Prostate gland (tissue), 2 donors: Measurements from ENCODE around the gene SGSM1. TPM values are rescaled to one million over a fixed set of nuclear protein-coding genes. Genes with fewer than 3 reads are reported as not detected.
A peak's percentile ranks its signal among the peaks of the same experiment; 100 is the strongest.

Source experiments
- DNase-seq: peaks from one replicate; pipeline ENCODE4 v3.0.0-alpha.2; 2019; ENCODE audit warnings: low spot score
- H3K27ac ChIP-seq, 2 donors: fragments of 200-600 bp; sonication (generic); 2 replicates each; pipeline ENCODE4 v1.5.1; 2017 to 2019
- H3K27me3 ChIP-seq: fragments of 200-600 bp; sonication (generic); replicated peaks from 2 replicates; pipeline ENCODE4 v1.5.1; 2019; ENCODE audit not compliant: insufficient read depth
- H3K36me3 ChIP-seq, 2 donors: fragments of 200-600 bp; sonication (generic); 1 replicate in 1 of 2; 2 replicates in 1 of 2; pipeline versions ENCODE4 v1.5.1 to v1.8.1; 2017 to 2019
- H3K4me1 ChIP-seq: fragments of 200-600 bp; sonication (generic); replicated peaks from 2 replicates; pipeline ENCODE4 v1.5.1; 2019
- H3K4me3 ChIP-seq, 2 donors: fragments of 200-600 bp; sonication (generic); 2 replicates each; pipeline ENCODE4 v1.5.1; 2017 to 2019
- H3K9me3 ChIP-seq: fragments of 200-600 bp; sonication (generic); 2 replicates; pipeline ENCODE4 v1.5.1; 2017
- POLR2A ChIP-seq: fragments of 450-650 bp; IDR thresholded peaks from one replicate; pipeline ENCODE4 v1.6.1; 2016; ENCODE audit warnings: antibody characterized with exemption, mild to moderate bottlenecking
- POLR2AphosphoS5 ChIP-seq: sonication (generic); formaldehyde crosslinking; IDR thresholded peaks from one replicate; pipeline ENCODE4 v1.6.1; 2017; ENCODE audit warnings: antibody characterized with exemption
- WGBS: methylation state at CpG from one replicate; pipeline ENCODE4 v1.1.5; 2018; 5-methylcytosine and 5-hydroxymethylcytosine counted together
- intact Hi-C: fragments of 100-400 bp; cut with DNase I; formaldehyde crosslinking; loops from one replicate; pipeline ENCODE4 v1.14.2; 2022
- total RNA-seq, 2 donors: library from RNA; depleted of rRNA; stranded (reverse); fragments of >200 nt; gene quantifications; one replicate each; pipeline ENCODE4 v1.1.0, GENCODE V29; 2016
- TF ChIP-seq, protein P1 (sequence below), 4 experiments: fragments of 200-600 bp in 2 of 4; fragments of 450-650 bp in 2 of 4; sonication (generic) in 2 of 4; IDR thresholded peaks; 1 replicate in 3 of 4; 2 replicates in 1 of 4; pipeline ENCODE4 v1.5.1; 2016 to 2019; ENCODE audit warnings: antibody characterized with exemption in 4 of 4, mild to moderate bottlenecking in 2 of 4, moderate library complexity in 2 of 4

The SGSM1 gene
- total RNA-seq, 2 donors from 2014 or later: 4.1 to 7.7 TPM

GRCh38 chr22:24772493-24773220 is 33.4 kb upstream of the SGSM1 start:
- TF ChIP-seq, protein P1, sequence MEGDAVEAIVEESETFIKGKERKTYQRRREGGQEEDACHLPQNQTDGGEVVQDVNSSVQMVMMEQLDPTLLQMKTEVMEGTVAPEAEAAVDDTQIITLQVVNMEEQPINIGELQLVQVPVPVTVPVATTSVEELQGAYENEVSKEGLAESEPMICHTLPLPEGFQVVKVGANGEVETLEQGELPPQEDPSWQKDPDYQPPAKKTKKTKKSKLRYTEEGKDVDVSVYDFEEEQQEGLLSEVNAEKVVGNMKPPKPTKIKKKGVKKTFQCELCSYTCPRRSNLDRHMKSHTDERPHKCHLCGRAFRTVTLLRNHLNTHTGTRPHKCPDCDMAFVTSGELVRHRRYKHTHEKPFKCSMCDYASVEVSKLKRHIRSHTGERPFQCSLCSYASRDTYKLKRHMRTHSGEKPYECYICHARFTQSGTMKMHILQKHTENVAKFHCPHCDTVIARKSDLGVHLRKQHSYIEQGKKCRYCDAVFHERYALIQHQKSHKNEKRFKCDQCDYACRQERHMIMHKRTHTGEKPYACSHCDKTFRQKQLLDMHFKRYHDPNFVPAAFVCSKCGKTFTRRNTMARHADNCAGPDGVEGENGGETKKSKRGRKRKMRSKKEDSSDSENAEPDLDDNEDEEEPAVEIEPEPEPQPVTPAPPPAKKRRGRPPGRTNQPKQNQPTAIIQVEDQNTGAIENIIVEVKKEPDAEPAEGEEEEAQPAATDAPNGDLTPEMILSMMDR (IDR thresholded peaks at IDR 0.05): peak in 2 of 4 experiments; percentile 14 to 18
- no peak for TF ChIP-seq POLR2A
- intact Hi-C loops: no loop called here
- Histone ChIP-seq H3K4me3 (no peak overlapping the region), H3K9me3 (no peaks in the 10 kb centered on the region), H3K4me1 (no peaks in the 10 kb centered on the region), H3K36me3 (no peaks in the 10 kb centered on the region), H3K27ac (no peak overlapping the region), H3K27me3 (no peaks in the 10 kb centered on the region)
- 50% methylated on average over 7 of the region's 7 CpGs for WGBS
- DNase-seq: no peak

DNA sequence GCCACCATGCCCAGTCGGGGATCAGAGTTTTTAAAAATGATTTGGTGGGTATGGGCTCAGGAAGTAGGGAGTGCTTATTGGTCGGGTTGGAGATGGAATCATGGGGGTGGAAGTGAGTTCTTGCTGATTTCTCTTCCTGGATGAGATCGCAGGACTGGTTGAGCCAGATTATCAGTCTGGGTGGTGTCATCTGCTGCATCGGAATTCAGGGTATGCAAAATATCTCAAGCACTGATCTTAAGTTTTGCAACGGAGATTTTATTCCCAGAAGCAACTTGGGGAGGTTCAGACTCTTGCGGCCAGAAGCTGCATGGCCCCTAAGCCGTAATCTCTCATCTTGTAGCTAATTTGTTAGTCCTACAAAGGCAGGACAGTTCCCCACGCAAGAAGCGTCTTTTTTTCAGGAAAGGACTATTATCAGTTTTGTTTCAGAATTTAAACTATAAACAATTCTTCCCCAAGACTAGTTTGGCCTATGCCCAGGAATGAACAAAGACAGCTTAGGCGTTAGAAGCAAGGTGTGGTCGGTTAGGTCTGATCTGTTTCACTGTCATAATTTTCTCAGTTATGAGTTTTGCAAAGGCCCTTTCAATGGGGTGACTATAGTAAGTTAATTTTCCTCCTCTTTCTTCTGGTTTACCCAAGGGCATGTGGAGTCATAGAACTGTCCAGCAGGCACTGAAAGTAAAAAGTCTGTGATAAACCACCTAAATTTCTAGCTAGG is 30.1 kb upstream of the SGSM1 start:
- WGBS: 28% methylated on average over 11 of the region's 11 CpGs
- TF ChIP-seq POLR2AphosphoS5 (no peak), POLR2A (no peak)
- TF ChIP-seq, protein P1 (IDR thresholded peaks at IDR 0.05): no peak
- Histone ChIP-seq H3K36me3 (no peaks in the 10 kb centered on the region), H3K27ac (no peak overlapping the region), H3K4me1 (no peaks in the 10 kb centered on the region), H3K9me3 (no peaks in the 10 kb centered on the region), H3K4me3 (no peak overlapping the region), H3K27me3 (no peaks in the 10 kb centered on the region)
- DNase-seq: peak; percentile 8
- intact Hi-C loops: no loop called here

DNA sequence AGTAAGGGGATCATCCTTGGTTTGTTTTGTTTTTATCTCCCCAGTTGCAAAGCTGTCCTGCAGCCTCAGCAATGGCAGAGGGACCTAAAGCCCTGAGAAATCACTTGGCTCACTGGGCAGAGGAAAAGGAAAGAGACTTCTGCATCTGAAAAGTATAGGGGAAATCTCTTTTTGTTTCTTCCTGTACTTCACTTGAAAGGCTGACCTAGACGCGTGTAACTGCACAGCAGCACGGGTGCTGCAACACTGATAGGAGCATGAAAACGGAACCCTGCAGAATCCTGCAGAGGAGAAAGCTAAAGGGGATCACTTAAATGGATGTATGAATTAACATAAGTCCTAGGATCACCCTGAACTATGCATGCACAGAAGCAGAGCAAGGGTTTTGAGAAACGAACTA is 29.5 kb upstream of the SGSM1 start:
- Histone ChIP-seq H3K9me3 (no peaks in the 10 kb centered on the region), H3K4me1 (no peaks in the 10 kb centered on the region), H3K27ac (no peak overlapping the region), H3K27me3 (no peaks in the 10 kb centered on the region), H3K36me3 (no peaks in the 10 kb centered on the region), H3K4me3 (no peak overlapping the region)
- TF ChIP-seq, protein P1 (IDR thresholded peaks at IDR 0.05): no peak
- TF ChIP-seq POLR2AphosphoS5 (no peak), POLR2A (no peak)
- 61% methylated on average over 5 of the region's 5 CpGs for WGBS
- intact Hi-C loops: no loop called here
- no peak for DNase-seq

- Histone ChIP-seq H3K27me3 (no peaks in the 10 kb centered on the region), H3K4me3 (no peak overlapping the region), H3K4me1 (no peaks in the 10 kb centered on the region), H3K27ac (no peak overlapping the region), H3K36me3 (no peaks in the 10 kb centered on the region), H3K9me3 (no peaks in the 10 kb centered on the region)
- WGBS: 93% methylated on average over 3 of the region's 3 CpGs
- intact Hi-C loops: no loop called here
- TF ChIP-seq POLR2AphosphoS5 (no peak), POLR2A (no peak)
- DNase-seq: no peak
Observed at GRCh38 chr22:24789516-24789915, 16.5 kb upstream of the SGSM1 start.

GRCh38 chr22:24791362-24791761 is 14.6 kb upstream of the SGSM1 start:
- intact Hi-C loops: no loop called here
- H3K36me3 ChIP-seq: no peaks in the 10 kb centered on the region
- TF ChIP-seq, protein P1 (IDR thresholded peaks at IDR 0.05): no peak
- TF ChIP-seq POLR2AphosphoS5 (no peak), POLR2A (no peak)
- no peak overlapping the region for H3K27ac ChIP-seq
- no peak overlapping the region for H3K4me3 ChIP-seq
- no peaks in the 10 kb centered on the region for H3K9me3 ChIP-seq
- DNase-seq: no peak
- H3K27me3 ChIP-seq: no peaks in the 10 kb centered on the region
- no peaks in the 10 kb centered on the region for H3K4me1 ChIP-seq
- WGBS: 93% methylated on average over 6 of the region's 6 CpGs
